ENCODE data around the gene RFXANK.

Gene RFXANK

DNA sequence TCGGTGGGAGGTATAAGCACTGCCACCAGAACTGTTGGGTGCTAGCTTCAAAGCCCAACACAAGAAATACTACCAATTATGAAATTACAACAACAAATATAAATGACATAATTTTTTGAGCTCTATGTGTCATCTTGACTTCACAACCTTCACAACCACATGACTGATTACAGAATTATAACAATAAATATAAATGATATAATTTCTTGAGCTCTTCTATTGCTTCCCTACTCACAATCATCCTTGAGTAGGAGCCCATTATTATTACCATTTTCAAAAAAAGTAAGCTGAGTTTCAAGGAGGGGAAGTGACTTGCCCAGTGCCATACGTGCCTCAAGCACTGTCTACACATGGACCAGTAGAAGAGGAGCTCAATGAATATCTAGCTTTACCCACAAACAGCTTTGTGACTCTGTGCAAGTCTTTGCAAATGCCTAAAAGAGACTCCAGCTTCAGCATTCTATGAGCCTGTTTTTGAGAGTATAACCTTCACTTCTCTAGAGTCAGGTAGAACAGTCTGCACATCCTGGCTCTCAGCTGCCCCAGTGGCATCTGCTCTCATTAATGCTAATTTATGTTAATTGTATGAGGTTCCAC, 42.3 kb downstream of the RFXANK start:
- no peak for DNase-seq

DNA sequence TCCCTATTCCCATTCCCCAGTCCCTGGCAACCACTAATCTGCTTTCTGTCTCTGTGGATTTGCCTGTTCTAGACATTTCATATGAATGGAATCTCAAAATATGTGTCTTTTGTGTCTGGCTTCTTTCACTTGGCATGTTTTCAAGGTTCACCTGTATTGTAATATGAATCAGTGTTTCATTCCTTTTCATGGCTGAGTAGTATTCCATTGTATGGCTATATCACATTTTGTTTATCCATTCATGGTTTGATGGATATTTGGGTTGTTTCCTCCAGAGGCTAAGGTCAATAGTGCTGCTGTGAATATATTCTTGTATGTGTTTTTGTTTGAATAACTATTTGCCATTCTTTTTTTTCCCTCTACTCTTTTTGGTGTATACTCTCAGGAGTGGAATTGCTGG, 44.1 kb downstream of the RFXANK start:
- no peak for DNase-seq

GRCh38 chr19:19238126-19238894, 46.3 kb downstream of the RFXANK start:
- DNase-seq: no peak

GRCh38 chr19:19239675-19240074, 47.6 kb downstream of the RFXANK start:
- no peak for DNase-seq

DNA sequence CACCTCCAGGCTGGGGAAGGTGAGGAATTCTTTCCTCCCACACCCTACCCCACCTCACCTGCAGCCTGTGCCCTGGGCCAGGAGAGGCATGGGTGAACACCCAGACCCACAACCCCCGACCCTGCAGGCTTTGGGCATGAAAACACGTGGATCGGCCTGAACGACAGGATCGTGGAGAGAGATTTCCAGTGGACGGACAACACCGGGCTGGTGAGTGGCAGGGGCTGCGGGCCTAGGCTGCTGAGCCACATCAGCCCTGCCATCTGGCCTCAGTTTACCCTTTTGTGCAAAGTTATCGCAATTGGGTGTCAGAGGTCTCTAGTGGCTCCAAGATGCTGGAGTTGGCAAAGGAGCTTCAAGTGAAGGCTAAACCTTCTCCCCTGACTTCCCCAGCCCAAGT, 48.4 kb downstream of the RFXANK start:
- no peak for DNase-seq

GRCh38 chr19:19250196-19250801, 58.2 kb downstream of the RFXANK start:
- no peak for DNase-seq

Data from NCI-H345 (cell line).